DMS53 treated with DMSO at 0.1 percent for 48 hours (cell line): ENCODE results near the gene TSPO2.

Source experiments
- DNase-seq: peaks from one replicate; lab custom pipeline; 2025; ENCODE audit not compliant: unreplicated experiment; lab: John Stamatoyannopoulos, UW

TSPO2 gene

GRCh38 chr6:41049955-41050354 lies 7.7 kb downstream of the TSPO2 start:
- no peak for DNase-seq

DNA sequence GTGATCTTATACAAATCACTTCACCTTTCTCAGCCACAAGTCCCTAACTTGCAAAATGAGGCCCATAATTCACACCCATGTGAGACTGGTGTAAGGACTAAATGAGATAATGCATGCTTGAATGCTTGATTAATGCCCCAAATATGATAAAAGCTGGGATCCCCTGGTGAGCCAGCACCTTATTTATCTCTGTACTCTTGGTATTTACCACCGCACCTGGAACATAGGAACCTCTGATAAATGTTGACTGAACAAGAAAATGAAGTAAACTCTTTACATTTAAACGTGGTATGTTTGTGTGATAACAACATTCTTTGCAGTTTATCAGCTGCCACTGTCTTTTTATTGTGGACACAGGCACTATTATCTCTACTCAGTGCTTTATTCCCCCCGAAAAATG lies 8.3 kb downstream of the TSPO2 start:
- DNase-seq: no peak

- DNase-seq: no peak
Observed at GRCh38 chr6:41051873-41052272, 9.6 kb downstream of the TSPO2 start.

DNA sequence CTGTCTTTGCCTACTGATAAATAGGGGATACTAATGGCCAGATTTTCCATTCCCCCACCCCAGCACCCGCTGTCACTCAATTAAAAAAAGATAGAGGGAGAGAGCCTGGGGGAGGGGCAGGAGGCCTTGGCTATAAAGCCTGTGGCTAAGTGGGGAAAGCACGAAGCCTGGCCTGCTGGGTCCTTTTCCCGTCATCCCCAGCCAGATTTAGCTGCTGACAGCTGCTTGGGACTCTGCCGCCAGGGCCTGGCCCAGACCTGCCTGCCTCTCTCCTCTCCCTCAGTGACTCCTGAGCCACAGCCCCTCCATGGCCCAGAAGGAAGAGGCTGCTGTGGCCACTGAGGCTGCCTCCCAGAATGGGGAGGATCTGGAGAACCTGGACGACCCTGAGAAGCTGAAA lies 10.8 kb downstream of the TSPO2 start, which contains the start of gene APOBEC2:
Gene APOBEC2, plus strand, starts transcription at position 162 of the 400 bp plus-strand sequence. Its CDS starts 146 bp downstream, at position 308.
- no peak for DNase-seq

DNA sequence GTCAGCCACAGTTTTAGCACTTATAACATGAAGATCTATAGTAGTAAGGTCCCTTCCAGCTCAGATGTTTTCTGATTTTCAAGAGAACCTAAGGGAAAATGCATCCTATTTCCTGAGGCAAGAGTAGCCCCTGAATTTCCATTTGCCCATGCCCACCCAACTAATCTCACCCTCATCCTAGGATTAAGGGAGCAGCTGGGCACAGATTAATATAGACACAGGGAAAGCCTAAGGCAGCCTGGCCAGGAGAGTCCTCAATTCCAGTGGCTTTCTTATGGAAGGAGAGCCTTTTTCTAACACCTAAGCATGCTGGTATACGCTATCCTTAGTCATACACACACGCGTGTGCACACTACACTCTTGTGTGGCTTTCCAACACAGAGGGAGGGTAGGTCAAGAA lies 12.2 kb downstream of the TSPO2 start:
- no peak for DNase-seq

GRCh38 chr6:41055149-41055548 lies 12.9 kb downstream of the TSPO2 start:
- DNase-seq: peak; percentile 29

GRCh38 chr6:41056768-41057490 lies 14.7 kb downstream of the TSPO2 start:
- DNase-seq: no peak

- DNase-seq: no peak
Observed at GRCh38 chr6:41058783-41059181, 16.5 kb downstream of the TSPO2 start.

DNA sequence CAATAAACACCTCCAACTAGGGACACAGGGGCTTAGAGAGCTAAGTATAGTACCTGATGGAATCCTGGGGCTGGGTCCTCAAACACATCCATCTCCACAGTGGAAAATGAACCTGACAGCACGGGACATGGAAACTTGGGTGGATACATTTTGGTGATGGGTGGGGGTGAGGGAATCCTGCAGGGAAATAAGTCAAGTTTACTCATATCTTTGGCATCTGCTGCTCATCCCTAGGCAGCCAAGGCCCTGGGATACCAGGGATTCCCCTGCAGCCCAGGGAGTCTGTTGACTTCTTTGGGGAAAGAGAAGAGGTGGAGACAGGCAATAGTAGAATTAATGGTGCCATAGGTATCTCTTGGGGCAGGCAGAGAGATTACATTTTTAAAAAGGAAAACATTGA lies 17.3 kb downstream of the TSPO2 start:
- no peak for DNase-seq

DNA sequence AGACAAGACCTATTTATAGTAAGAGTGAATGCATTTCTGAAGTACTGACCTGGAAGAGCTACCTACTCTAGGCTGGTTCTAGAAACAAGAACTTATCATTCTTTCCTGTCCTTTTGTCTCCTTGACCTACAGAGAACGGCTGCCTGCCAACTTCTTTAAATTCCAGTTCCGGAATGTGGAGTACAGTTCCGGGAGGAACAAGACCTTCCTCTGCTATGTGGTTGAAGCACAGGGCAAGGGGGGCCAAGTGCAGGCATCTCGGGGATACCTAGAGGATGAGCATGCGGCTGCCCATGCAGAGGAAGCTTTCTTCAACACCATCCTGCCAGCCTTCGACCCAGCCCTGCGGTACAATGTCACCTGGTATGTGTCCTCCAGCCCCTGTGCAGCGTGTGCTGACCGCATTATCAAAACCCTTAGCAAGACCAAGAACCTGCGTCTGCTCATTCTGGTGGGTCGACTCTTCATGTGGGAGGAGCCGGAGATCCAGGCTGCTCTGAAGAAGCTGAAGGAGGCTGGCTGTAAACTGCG lies 19.0 kb downstream of the TSPO2 start:
- no peak for DNase-seq

- DNase-seq: no peak
Observed at GRCh38 chr6:41062056-41062455, 19.8 kb downstream of the TSPO2 start.

- no peak for DNase-seq
Observed at GRCh38 chr6:41063884-41064285, 21.6 kb downstream of the TSPO2 start.

- no peak for DNase-seq
Observed at GRCh38 chr6:41064841-41065240, 22.6 kb downstream of the TSPO2 start.

- no peak for DNase-seq
Observed at GRCh38 chr6:41065550-41066026, 23.3 kb downstream of the TSPO2 start.

DNA sequence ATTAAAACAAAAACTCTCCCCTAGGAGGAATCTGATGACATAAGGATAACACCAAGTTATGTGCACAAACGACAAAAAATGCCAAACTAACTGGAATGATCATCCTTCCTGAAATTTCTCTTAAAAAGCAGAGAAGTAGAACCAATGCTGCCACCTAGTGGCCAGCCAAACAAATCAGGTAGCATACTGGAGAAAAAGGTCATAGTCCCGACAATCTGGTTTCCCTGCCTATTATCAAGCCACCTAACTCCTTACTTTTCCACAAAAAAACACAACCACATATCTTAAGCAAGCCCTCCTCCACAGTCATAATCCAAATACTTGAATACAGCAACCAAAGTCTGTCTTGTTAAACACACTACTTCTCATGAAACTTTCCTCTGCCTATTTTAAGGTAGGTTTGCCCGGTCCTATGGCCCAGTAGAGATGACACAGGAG lies 24.6 kb downstream of the TSPO2 start:
- DNase-seq: peak; percentile 72

DNA sequence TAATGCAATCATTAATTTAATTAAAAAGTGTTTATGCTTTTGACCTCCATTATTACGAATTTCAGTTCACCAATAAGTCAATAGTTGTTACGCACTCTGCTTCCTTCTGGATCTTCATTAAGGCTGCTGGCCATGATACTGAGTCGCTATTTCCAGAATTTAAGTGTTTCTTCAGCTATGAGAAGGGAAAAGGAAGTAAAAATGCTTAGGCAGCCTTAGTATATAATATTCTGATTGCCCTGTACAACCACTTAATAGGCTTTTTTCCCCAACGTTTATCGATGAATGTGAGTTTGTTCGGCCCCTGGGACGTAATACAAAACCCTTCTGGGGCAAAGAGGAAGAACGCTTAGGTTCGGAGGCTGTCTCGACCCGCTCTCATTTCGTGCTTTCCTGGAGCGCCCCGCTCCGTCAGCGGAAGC lies 29.2 kb downstream of the TSPO2 start:
- DNase-seq: peak; percentile 76

GRCh38 chr6:41071923-41072835 lies 29.9 kb downstream of the TSPO2 start, which contains the start of gene OARD1:
Gene OARD1, minus strand, starts transcription at chr6:41072356. Its CDS starts 722 bp downstream, at chr6:41071634.
- DNase-seq: peak; percentile 98

DNA sequence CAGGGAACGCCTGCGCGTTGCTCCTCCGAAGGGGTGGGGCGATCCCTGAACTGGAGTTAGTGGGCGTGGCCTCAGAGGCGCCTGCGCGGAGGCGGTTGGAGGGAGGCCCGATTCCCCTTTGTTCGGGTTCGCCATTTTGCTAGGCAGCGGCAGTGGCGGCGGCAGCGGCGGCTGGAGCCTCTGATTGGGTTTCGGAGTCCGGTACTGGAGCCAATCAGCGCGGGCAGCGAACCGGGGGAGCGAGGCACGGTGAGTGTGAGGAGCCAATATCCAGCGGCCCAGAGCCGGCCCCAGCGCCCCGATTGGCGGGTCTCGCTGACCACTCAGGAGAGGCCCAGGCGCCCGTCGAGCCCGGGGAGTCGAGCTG lies 30.6 kb downstream of the TSPO2 start, which contains the start of gene NFYA:
Gene NFYA, plus strand, starts transcription at position 139 of the 367 bp plus-strand sequence. CDS start 6,116 bp downstream, outside the sequence.
- DNase-seq: no peak

DNA sequence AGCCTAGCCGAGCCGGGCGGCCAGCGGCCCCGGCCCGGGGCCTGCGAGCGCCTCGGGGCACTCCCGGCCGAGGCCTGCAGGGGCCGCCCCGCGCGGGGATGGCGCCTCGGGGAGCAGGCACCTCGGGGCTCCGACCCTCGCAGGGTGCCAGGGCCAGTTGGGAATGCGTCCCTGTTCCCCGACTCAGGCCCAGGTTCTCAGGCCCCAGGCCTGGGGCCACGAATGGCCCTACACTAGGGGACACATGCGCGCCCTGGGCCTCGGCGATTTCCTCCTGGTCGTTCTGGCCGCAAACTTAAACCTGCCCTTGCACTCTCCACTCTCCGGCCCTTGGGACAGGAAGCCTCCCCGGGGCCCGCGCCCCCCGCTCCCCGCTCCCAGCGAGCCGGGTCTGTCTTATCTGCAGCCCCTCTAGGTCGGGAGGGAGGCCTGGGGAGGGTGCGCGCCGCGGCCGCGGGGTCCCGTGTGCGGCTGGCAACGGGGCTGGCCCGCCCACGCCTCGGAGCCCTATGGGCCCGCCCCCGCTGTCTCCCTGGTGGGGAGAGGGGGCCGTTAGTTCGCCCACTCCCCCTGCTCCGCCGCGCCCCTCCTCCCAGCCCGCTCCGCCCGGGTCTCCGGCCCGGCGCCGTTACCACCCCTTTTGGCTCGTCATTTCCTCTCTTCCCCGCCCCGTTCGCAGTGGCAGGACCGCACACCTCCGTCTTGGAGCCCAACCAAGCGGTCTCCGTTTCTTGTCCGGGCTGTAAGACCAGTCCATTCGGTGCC lies 31.1 kb downstream of the TSPO2 start:
- DNase-seq: peak; percentile 68

DNA sequence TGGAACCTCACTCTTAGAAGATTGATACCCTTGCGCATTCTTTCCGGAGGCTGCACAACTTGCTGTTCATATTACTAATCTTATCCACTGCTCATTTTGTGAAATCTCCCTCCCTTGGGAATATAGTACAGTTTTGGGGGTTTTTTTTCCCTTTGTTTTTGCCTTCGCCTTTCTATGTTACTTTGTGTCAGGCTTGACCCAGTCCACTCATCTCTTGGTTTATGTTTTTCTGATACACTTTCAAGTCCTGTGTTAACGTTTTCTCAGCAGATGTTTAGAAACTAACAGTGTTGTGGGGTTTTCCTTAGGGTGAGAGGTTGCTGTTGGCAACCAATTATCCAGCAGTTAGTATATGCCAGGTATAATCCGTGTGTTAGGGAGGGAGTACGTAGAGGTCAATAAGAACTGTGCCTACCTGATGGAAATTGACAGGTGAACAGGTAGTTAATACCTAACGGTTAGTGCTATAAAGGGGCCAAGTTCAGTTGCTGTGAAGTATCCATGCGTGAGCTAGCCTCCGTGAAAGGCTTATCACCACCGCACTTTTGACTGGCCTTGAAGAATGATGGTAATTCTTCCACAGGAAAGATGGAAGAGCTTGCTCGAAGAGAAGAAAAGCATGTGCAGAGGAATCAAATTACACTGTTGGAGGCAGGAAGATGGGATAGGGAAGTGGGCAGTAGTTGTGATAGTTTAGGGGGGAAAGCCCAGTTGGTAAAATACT lies 31.9 kb downstream of the TSPO2 start:
- DNase-seq: peak; percentile 9
